ENCODE results near the gene WFDC2.
"Not testable (repeated sequence)": the region's sequence is repeated elsewhere in the genome, so short reads cannot be mapped to it uniquely, and the experiment has no call there.

The WFDC2 gene

DNA sequence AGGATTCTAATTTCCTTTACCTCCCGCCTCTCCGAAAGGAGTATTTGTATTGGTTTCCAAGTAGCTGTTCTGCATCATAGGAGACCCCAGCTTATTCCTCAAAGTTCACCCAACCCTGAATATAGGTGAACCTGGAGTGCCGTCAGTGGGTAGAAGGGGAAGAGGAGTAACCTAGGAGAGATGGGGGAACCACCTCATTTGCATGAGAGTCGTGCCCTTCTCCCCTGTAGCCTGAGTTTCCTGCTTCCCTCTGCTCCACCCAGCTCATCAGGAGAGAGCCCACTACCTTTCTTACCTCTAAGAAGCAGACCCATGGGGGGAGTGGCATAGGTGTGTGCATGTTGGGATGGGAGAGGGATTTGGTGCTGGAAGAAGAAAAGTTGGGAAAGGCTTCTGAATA is 17.3 kb upstream of the WFDC2 start:
- DNase-seq (ENCODE audit: low spot score), result no peak

DNA sequence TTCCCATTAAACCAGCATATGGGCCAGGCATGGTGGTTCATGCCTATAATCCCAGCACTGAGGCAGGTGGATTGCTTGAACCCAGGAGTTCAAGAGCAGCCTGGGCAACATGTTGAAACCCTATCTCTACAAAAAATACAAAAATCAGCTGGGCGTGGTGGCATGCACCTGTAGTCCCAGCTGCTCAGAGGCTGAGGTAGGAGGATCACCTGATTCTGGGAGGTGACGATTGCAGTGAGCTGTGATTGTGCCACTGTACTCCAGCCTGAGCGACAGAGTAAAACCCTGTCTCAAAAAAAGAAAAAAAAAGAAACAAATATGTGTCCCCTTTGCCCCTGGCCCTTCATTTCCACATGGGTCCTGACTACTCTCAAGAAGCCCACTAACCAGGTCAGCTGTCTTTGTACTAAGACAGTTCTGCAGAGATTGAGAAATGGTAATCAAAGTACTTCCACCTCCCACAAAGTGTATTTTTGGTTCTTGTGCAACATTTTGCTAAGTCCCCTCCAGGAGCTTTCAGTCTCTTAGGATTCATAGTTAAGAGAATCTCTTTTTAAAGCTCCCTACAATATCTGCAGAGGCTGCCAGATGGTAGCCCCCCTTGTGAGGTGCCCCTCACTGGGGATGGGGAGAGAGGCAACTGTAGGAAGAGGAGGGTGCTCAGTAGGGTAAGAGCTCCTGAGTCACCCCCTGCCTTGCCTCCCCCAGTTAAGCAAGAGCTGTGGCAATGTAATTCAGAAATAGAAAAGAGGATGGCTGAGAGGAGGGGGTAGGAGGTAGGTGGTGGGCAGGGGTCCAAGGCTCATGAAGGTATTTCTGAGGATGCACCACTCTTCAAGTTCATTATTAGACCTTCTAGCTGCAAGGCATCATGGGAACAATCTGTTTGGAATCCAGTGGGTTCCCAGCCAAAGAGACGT is 16.5 kb upstream of the WFDC2 start:
- DNase-seq (ENCODE audit: low spot score), result no peak

DNA sequence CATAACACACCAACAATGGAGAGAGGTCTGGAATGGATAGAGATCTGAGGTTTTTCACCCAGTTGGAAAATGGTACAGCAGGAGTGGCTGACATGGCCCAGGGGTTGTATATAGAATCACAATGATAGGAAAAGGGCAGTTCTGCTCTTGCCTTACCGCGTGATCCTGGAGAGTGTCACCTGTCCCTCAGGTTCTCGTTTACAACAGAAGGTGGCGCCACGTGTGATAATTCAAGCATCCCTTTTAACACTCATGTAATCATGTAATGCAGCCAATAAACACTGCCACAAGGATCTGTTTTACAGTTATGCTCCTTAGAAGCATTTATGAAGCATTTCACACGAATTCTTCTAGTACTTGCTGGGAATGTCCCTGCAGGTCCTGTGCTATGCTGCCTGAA is 12.9 kb upstream of the WFDC2 start:
- DNase-seq (ENCODE audit: low spot score), result no peak

DNA sequence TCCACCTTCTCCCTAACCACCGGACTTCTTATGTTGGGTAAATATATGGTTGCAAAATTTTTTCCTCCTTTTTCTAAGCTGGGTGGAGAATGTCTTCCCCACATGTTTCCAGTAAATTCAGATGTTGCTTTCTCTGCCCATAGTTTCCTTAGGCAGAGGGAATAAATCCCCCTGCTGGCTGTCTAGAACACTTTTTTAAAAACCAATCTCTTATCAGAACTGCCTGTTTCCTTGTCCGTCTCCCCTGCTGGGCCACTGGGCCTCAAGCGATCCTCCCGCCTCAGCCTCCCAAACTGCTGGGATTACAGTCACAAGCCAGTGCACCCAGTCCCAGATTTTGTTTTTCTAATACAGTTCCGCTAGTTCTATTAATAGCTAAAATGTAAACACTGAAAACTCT is 9.9 kb upstream of the WFDC2 start:
- no peak for DNase-seq (ENCODE audit: low spot score)

DNA sequence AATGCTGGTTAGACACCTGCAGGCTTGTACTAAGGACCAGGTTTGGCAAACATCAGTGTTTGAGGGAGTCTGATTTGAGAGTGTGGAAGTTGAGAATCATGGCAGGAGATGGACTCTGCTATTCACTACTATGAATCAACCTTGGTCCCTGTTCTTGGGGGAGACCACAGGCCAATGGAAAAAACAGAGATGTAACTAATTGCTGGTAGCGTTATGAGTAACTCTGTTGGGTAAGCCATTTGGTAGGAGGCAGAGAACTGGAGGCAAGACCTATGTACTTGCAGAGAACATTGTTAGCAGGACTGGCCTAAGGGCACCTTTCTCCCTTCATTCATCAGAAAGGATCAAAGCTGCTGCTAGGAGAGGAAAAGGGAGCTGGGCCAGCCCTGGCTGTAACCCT is 8.3 kb upstream of the WFDC2 start:
- no peak for DNase-seq (ENCODE audit: low spot score)

DNA sequence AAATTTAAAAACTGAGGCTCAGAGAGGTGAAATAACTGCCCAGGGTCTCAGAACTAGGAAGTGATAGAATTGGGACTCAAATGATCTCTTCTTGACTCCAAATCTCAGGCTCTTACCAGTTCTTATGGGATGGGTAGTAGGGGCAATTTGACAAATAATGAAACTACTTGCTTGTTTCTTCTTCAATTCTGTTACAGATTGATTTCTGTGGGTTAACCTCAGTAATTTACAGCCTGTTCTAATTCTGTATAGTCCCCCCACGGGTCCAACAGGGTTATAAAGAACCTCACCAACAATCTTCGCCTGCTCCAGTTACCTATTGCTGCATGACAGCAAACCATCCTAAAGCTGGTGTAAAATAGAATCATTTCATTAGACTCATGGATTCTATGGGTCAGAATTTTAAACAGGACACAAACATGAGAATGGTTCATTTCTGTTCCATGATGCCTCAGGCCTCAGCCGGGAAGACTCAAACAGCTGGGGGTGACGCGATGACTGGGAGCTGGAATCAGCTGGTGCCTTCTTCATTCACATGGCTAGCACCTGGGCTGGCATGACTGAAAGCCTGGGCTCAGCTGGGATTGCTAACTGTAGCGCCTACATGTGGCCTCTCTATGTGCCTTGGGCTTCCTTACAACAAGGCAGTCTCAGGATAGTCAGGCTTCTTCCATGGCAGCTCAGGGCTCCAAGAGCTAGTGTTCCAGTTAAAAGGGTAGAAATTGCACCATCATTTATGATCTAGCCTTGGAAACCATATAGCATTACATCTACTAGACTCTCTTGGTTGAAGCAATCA is 6.6 kb upstream of the WFDC2 start:
- no peak for DNase-seq (ENCODE audit: low spot score)

DNA sequence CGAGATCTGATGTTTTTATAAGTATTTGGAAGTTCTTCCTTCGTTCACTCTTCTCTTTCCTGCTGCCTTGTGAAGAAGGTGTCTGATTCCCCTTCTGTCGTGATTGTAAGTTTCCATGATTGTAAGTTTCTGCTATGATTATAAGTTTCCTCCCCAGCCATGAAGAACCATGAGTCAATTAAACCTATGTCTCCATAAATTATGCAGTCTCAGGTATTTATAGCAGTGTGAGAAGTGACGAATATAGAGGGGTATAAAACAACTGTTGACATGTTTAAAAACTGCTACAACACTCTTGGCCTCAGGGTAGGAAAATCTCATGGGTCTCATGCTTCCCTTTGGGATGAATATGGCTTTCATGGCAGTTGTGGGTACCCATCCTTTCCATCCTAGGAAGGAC is 5.8 kb upstream of the WFDC2 start:
- DNase-seq (ENCODE audit: low spot score), result no peak

DNA sequence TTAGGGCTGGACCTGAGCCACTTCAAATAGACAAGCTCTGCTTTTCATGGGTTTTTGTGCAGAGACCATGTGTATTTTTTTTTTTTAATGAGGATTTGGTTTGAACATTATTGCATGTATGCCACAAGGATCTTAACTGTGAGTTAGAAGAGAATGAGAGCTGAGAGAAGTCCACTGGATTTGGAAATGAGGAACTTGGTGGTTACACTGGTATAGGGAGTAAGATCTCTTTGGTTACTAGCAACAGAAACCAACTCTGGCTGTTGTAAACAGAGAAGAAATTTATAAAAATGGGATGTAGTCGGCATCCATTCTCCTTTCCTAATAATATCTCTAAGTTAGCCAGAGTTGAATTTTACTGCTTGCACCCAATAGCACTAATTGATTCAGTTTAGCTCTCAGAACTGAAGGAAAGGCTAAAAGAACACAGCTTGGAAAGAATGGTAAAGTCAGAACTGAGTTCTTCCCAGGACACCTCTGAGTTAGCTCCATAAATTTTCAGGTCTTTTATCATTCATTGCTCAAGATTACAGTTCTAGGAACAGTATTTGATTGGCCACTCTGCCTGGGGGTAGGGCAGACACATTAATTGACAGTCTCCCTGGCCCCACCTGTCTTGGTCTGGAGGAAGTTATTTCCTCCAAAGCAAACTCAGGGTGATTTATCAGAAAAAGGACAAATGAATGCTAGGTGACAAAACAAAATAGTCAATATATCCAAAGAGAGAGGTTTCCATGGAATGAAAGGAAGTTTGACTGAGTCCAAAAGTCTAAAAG is 3.9 kb upstream of the WFDC2 start:
- DNase-seq (ENCODE audit: low spot score), result no peak

DNA sequence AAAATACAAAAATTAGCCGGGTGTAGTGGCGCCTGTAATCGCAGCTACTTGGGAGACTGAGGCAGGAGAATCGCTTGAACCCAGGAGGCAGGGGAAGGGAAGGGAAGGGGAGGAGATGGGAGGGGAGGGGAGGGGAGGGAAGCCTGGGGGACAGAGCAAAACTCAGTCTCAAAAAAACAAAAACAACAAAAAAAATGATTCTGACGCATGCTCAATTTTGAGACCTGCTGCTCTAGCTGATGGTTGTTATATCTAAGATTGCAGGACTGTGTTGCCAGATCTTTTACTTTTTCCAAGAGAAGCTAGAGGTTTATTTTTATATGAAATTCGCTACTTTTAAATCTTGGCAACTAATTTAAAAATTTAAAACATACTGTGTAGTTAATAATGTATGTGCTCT is 2.4 kb upstream of the WFDC2 start:
- no peak for DNase-seq (ENCODE audit: low spot score)

DNA sequence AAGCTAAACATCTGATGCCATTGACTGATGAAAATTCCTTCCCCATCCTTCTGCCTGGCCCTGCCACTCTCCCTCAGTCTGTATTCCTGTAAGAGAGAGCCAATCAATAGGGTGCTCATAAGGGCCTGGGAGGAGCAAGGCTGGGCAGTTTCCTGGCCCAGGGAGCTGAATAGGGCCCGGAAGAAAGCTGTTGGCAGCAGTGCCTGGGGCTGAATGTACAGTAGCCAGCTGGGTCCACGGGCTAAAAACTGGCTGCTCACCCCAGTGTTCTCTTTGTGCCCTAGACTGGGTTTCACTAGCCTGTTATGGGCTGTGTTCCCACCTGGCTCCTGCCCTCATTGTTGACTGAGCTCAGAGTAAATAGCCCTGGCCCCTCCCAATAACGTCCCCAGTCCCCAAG is 1.7 kb upstream of the WFDC2 start:
- DNase-seq (ENCODE audit: low spot score), result no peak

DNA sequence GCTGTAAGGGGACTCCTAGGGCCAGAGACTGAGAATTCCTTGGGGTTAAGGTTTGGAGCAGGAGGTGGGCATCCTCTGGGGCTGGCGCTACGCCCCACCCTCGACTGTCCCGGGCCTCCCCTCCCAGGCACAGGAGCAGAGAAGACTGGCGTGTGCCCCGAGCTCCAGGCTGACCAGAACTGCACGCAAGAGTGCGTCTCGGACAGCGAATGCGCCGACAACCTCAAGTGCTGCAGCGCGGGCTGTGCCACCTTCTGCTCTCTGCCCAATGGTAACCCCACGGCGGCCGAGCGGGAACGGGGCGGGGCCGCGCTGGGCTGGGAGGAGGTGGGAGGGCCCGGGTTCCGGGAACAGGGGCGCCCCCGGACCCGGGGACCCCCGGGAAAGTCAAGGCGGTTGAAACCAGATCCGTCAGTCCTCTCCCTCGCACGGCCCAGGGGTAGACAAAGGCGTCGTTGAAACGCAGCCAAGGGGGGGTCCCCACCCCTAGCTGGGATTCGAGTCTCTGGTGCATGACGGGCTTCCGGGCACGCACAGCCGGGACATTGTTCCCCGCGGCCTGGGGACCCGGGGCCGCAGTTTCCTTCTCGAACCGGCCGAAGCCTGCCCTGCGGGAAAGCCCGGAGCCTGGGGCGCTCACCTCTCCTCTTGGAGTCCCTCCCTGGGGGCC is 844 bp downstream of the WFDC2 start:
- DNase-seq (ENCODE audit: low spot score), result no peak

DNA sequence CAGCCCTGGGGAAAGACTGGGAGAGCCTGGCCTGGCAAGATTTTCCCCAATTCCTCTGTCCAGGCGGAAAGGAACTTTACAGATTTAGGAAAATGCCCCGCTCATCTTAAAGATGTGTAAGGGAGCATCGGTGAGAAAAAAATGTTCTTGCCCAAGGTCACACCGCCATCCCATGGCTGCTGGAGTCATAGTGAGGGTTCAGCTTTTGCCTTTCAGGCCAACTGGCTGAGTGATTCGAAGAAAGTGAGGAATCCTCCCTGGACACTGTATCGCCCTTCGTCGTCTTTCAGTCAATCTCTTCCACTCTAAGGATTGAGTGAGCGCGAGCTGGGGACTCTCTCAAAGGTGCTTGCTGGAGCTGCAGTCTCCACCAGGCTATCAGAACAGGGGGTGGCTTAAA is 1.4 kb downstream of the WFDC2 start:
- DNase-seq (ENCODE audit: low spot score), result no peak

DNA sequence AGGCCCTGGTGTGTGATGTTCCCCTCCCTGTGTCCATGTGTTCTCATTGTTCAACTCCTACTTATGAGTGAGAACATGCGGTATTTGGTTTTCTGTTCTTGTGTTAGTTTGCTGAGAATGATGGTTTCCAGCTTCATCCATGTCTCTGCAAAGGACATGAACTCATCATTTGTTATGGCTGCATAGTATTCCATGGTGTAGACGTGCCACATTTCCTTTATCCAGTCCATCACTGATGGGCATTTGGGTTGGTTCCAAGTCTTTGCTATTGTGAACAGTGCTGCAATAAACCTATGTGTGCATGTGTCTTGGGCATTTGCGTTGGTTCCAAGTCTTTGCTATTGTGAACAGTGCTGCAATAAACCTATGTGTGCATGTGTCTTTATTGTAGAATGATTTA is 2.7 kb downstream of the WFDC2 start:
- not testable (repeated sequence) for DNase-seq (ENCODE audit: low spot score)

DNA sequence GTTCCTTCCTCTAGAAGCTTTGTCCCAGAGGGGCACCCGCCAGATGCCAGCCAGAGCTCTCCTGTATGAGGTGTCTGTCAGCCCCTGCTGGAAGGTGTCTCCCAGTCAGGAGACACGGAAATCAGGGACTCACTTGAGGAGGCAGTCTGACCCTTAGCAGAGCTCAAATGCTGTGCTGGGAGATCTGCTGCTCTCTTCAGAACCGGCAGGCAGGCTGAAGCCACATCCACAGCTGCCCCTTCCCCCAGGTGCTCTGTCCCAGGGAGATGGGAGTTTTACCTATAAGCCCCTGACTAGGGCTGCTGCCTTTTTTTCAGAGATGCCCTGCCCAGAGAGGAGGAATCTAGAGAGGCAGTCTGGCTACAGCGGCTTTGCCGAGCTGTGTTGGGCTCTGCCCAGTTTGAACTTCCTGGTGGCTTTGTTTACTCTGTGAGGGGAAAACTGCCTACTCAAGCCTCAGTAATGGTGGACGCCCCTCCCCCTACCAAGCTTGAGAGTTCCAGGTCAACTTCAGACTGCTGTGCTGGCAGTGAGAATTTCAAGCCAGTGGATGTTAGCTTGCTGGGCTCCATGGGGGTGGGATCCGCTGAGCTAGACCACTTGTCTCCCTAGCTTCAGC is 8.1 kb downstream of the WFDC2 start:
- not testable (repeated sequence) for DNase-seq (ENCODE audit: low spot score)

DNA sequence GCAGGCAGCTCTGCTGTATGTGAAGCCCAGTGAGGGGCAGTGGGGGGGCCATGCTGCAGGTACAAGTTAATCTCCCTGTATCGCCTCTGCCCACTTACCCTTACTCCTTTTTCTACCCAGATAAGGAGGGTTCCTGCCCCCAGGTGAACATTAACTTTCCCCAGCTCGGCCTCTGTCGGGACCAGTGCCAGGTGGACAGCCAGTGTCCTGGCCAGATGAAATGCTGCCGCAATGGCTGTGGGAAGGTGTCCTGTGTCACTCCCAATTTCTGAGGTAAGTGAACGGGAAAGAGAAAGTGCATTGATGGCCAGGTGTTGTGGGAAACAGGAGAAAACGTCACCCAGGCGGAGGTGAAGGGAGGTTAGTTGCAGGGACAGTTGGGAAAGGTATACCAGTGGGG is 10.3 kb downstream of the WFDC2 start:
- DNase-seq (ENCODE audit: low spot score), result no peak

DNA sequence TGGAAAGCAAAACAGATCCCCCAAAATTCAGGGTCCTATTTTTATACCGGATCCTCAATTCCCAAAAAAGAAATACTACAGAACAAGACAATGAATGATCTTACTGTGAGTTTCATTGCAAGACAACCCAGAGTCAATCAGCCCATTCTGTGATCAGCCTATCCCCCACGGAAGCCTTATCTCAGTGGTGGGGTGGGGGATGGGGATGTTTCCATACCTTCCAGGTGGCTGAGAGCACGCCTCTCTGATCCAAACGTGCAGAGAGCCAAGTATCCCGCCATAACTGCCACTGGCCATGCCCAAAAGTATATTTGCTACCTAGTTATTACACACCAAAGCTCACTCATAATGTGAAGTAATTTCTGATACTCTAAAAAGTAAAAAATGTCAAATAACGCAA is 15.1 kb downstream of the WFDC2 start:
- DNase-seq (ENCODE audit: low spot score), result no peak

DNA sequence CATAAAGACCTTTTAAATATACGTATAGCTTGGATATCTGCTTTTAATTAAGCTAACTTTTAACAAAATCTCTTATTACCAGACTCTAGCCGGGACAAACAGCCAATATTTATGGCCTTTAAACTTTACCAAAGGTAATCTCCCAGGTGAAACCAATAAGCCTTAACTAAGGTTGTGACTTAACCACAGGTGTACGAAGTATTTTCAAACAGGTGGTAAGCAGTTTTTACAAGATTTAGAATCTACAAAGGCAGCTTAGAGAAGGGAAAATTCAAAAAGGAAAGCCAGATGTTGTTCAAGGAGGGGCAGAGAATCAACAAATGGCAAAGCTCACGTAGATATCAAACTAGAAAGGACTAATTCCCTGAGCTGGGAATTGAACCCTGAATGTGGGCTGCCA is 15.8 kb downstream of the WFDC2 start:
- no peak for DNase-seq (ENCODE audit: low spot score)

DNA sequence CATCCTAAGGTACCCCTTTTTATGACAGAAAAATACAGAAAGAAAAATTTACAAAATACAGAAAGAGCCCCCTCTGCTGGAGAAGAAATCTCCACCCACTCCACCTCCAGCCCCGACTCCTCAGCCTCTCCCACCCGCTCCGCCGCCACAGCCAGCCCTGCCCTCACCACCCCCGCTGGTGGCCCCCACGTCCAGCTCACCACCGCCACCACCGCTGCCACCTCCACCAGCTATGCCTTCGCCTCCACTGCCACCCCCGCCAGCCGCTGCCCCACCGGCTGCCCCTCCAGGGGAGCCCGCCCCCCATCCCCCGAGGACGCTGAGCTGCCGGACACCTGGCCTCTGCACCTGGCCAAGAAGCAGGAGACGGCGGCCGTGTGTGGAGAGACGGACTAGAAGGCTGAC is 17.7 kb downstream of the WFDC2 start:
- DNase-seq (ENCODE audit: low spot score), result no peak

DNA sequence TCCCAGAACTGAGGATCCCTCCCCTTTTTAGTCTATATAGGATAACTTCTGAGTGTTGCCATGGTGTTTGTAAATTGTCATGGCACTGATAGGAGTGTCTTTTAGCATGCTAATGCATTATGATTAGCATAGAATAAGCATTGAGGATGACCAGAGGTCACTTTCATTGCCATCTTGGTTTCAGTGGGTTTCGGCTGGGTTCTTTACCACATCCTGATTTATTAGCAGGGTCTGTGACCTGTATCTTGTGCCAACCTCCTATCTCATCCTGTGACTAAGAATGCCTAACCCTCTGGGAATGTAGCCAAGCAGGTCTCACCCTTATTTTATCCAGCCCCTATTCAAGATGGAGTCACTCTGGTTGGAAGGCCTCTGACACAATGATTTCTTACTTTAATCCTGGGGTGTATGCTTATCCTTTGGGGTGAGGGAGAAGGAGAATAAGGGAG is 19.6 kb downstream of the WFDC2 start:
- no peak for DNase-seq (ENCODE audit: low spot score)

DNA sequence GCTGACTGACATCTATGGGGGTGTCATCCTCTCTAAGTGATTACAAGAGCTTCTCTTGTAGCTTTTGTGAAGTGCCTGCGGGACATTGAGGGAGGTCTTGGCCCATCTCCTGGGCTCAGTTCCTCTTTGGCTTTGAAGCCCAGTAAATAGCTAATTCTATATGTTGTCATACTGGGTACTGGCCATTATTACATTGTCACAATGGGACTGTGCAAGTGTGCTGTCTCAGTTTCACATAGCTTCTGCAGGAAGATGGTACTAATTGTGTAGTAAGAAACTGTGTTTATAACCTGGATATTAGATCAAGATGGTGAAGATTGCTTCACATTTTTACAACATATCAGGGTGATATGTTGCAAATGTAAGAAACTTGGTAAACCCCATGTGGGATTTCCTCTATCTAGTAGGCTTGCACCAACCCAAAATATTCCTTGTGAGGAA is 26.0 kb downstream of the WFDC2 start:
- DNase-seq (ENCODE audit: low spot score), result no peak

DNA sequence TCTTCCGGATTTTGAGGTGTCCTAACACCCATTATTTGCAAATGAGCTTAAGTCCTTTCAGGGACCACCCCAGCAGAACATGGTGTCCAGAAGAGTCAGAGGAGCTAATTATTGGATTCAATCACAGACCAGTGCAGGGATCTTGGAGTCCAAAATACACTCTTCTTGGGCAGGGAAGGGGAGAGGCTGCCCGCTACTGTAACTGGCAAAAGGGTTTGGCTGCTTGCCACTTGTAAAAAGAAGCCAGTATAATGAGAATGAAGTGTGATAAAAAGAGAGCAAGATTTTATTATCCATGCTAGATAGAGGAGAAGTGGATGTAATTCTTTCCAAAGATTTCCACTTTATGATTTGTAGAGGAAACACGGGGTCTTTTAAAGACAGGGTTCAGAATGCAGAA is 26.6 kb downstream of the WFDC2 start:
- no peak for DNase-seq (ENCODE audit: low spot score)

Measured in LoVo (cell line).